Cardiac septum (tissue), 1 donor: Measurements from ENCODE around the gene KLHL34. TPM values are rescaled to one million over a fixed set of nuclear protein-coding genes. Genes with fewer than 3 reads are reported as not detected.

ENCODE experiments used
- DNase-seq: peaks from one replicate; pipeline ENCODE4 v3.0.0-alpha.2; 2020; ENCODE audit warnings: low spot score
- intact Hi-C: fragments of 100-400 bp; cut with DNase I; formaldehyde crosslinking; loops from one replicate; pipeline ENCODE4 v1.14.0; 2022
- total RNA-seq: library from RNA; stranded (reverse); fragmentation: NEBNext Ultra II Directional; extraction: Animal tissue kit (Norgen Biotek cat#: 25700); gene quantifications from one replicate; pipeline ENCODE4 v1.2.1, GENCODE V29; 2021
- donor health status: DM: no; HTN: no; CAD: no.

Gene KLHL34
- total RNA-seq, 1 donor from 2014 or later: 9.1 TPM

DNA sequence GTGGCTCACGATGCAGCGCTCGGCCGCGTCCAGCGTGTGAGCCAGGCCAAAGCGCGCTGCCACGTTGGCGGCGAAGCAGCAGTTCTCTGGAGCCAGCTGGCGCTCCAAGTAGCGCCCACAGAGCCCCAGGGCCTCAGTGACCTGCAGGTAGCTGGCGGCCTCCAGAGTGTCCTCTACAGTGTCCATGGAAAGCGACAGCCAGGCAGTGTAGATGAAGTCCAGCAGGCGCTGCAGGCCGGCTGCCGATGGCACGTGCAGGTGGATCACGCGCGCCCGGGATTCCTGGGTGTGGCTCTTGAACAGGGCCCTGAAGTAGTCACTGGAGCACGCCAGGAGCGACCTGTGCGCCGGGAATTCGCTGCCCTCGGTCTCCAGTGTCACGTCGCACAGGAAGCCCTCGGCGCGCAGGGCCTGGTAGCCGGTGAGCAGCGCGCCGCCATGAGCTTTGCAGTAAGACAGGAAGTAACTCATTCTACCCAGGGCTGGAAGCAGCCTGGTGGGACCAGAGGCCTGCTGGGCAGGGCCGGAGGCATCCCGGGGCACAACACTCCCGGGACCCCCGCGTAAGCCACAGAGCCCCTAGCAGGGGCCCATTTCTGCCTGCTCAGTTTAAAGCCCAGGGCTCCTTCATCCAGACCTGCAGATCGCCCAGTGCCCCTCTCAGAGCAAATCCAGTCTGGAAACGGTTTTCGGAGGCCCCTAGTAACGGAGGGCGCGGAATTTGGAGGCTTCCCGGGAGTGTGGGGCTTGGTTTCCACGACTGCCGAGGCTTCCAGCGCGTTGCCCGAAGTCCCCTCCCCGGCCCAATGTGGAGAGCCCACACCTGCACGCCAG, 595 bp downstream of the KLHL34 start:
- no peak for DNase-seq

GRCh38 chrX:21656587-21657317, 1.4 kb downstream of the KLHL34 start:
- DNase-seq: no peak
- intact Hi-C loops: no loop called here

More for the DNA sequence above, 595 bp downstream of the KLHL34 start:
- intact Hi-C loops: no loop called here

DNA sequence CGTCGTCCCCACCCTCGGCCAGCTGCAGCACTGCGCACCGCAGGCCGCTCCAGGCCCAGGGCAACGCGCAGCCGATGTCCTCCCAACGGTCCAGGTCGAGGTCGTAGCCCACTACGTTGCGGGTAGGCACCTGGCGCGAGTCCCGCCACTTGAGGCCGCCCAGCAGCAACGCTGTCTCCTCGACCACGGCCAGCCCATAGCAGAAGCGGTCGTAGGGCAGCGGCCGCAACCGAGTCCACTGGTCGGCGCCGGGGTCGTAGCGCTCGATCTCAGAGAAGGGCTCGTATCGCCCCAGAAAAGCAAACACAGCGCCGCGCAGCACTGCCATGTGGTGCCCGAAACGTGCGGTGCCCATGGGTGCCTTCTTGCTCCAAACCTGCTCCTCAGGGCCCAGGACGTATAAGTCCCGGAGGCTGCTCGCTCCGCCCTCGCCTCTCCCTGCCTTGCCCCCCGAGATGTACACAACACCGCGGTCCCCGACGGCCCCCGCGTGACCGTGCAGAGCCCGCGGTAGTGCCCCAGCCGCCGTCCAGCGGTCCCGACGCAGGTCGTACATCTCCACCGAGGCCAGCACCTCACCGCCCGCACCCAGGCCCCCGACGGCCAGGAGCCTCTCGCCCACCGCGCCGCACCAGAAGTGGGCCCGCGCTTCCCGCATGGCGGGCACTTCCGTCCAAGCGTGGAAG, 2.1 kb downstream of the KLHL34 start:
- intact Hi-C loops: no loop called here
- no peak for DNase-seq

GRCh38 chrX:21645886-21646285, 12.2 kb downstream of the KLHL34 start:
- intact Hi-C loops: no loop called here
- DNase-seq: no peak

DNA sequence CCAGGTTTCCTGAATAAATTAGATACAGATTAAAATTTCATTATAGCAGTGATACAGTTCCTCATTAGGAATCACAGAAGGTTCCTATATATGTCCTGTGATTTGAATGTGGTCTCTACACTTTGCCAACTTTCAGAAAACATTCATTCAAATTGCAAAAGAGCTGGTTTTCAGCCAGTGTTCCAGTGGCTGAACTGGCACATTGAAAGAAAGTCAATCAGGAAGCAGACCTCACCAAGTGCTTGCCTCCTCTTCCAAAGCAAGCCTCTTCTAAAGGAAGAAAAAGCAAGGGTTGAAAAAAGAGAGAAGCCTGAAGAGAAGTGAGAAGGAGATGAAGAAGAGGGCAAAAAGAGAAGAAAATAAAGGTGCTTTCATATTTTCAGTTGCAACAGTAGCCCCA, 12.7 kb downstream of the KLHL34 start:
- intact Hi-C loops: no loop called here
- no peak for DNase-seq

DNA sequence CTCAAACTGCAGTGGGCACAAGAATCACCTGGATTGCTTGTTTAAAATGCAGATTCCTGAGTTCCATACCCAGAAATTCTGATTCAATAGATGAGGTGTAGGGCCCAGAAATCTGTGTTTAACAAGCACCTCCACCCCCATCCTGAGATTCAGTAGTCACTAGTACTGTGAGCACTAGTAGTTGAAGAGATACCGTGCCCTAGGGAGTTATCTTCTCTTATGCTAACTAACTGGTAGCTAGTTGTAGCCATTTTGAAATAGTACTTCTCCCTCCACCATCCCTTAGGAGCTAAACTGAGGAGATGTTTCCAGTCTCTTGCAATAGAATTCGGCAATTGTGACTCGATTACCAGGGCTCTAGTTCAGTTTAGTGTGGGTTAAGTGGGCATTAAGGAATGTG, 18.4 kb downstream of the KLHL34 start:
- intact Hi-C loops: no loop called here
- DNase-seq: no peak

- DNase-seq: no peak
- intact Hi-C loops: no loop called here
Observed at GRCh38 chrX:21638311-21638710, 19.8 kb downstream of the KLHL34 start.

- intact Hi-C loops: no loop called here
- no peak for DNase-seq
Observed at GRCh38 chrX:21632027-21632426, 26.1 kb downstream of the KLHL34 start.

- intact Hi-C loops: no loop called here
Observed at GRCh38 chrX:21623778-21624501, 34.2 kb downstream of the KLHL34 start.

DNA sequence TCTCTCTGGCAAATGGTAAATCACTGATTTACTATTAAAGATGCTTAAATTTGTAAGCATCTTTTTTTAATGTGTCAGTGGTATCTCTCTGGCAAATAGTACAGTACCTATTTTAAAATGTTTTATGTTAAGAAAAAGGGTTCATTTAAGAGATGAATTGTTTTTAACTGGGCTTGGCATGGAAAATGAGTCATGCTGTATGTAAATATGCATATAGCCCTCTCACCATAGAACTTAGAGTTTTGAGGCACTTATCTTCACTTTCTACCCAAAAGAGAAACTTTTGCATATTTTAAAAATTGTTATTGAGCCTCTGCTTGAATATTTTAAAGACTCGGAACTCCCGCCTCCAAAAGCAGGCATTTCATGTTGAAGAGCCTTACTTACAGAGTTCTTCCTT, 37.9 kb downstream of the KLHL34 start:
- DNase-seq: no peak
- intact Hi-C loops: no loop called here

More at GRCh38 chrX:21623778-21624501, 34.2 kb downstream of the KLHL34 start:
- DNase-seq: no peak

DNA sequence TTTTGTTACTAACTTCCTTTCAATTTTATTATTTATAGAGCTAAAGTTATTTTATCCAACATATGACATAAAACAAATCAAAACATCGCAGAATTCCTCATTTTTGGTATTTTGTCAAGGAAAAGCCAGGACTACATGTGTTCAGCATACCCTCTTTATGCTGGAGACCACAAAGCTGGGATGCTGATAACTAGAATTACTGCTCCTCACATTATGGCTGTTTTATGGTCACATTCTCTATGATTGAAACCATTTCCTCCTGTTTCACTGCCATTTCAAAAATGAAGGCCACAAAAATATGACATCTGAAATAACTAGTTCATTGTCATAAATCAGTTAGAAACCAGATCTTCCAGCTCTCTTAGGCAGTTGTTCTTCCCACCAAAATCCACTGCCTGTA, 41.7 kb downstream of the KLHL34 start:
- no peak for DNase-seq
- intact Hi-C loops: no loop called here

GRCh38 chrX:21612154-21612553, 46.0 kb downstream of the KLHL34 start:
- intact Hi-C loops: no loop called here
- DNase-seq: no peak

- no peak for DNase-seq
- intact Hi-C loops: no loop called here
Observed at GRCh38 chrX:21610168-21610567, 48.0 kb downstream of the KLHL34 start.

- intact Hi-C loops: no loop called here
- DNase-seq: no peak
Observed at GRCh38 chrX:21606002-21606401, 52.1 kb downstream of the KLHL34 start.

Other genes with a start within 250 kb of the KLHL34 start
- gene SMPX, start 99.8 kb upstream of the KLHL34 start, total RNA-seq: 732 TPM
- gene MBTPS2, start 181.3 kb upstream of the KLHL34 start, total RNA-seq: 11.2 TPM
- 0.97 TPM for gene YY2, start 197.7 kb upstream of the KLHL34 start, total RNA-seq